Left forelimb (tissue), 1 donor: ENCODE results near the gene SELPLG.
"Not testable (repeated sequence)": the region's sequence is repeated elsewhere in the genome, so short reads cannot be mapped to it uniquely, and the experiment has no call there.

ENCODE experiments used
- DNase-seq: peaks from one replicate; pipeline ENCODE4 v3.0.0-alpha.2; 2018; ENCODE audit warnings: low spot score

Gene SELPLG

GRCh38 chr12:108633534-108634248 lies at the start of gene SELPLG:
Gene SELPLG (minus strand): TSS chr12:108633894. CDS start chr12:108624307, 9,587 bp downstream.
- peak; percentile 63 for DNase-seq

- DNase-seq = no peak
Observed at GRCh38 chr12:108681317-108681716, 47.6 kb upstream of the SELPLG start.

- DNase-seq = no peak
Observed at GRCh38 chr12:108679106-108679681, 45.5 kb upstream of the SELPLG start.

- no peak for DNase-seq
Observed at GRCh38 chr12:108678104-108678730, 44.5 kb upstream of the SELPLG start.

- no peak for DNase-seq
Observed at GRCh38 chr12:108677381-108677780, 43.7 kb upstream of the SELPLG start.

GRCh38 chr12:108676707-108677106 lies 43.0 kb upstream of the SELPLG start:
- DNase-seq = no peak

GRCh38 chr12:108675792-108676191 lies 42.1 kb upstream of the SELPLG start:
- DNase-seq = no peak

GRCh38 chr12:108672054-108672453 lies 38.4 kb upstream of the SELPLG start:
- DNase-seq = no peak

GRCh38 chr12:108671110-108671509 lies 37.4 kb upstream of the SELPLG start:
- no peak for DNase-seq

- no peak for DNase-seq
Observed at GRCh38 chr12:108670066-108670631, 36.5 kb upstream of the SELPLG start.

GRCh38 chr12:108668542-108668941 lies 34.8 kb upstream of the SELPLG start:
- DNase-seq = no peak

GRCh38 chr12:108668063-108668462 lies 34.4 kb upstream of the SELPLG start:
- DNase-seq = no peak

GRCh38 chr12:108667349-108667748 lies 33.7 kb upstream of the SELPLG start:
- no peak for DNase-seq

- no peak for DNase-seq
Observed at GRCh38 chr12:108666401-108666881, 32.7 kb upstream of the SELPLG start.

- DNase-seq = no peak
Observed at GRCh38 chr12:108665608-108666202, 32.0 kb upstream of the SELPLG start.

- DNase-seq = peak; percentile 81
Observed at GRCh38 chr12:108664338-108665258, 30.9 kb upstream of the SELPLG start.

- no peak for DNase-seq
Observed at GRCh38 chr12:108663324-108664015, 29.8 kb upstream of the SELPLG start.

GRCh38 chr12:108658115-108658514 lies 24.4 kb upstream of the SELPLG start:
- DNase-seq = not testable (repeated sequence)

GRCh38 chr12:108657130-108657745 lies 23.5 kb upstream of the SELPLG start:
- DNase-seq = no peak

- DNase-seq = not testable (repeated sequence)
Observed at GRCh38 chr12:108656247-108656646, 22.6 kb upstream of the SELPLG start.
